ENCODE measurements around the gene BTBD6.

- no peak for TF ChIP-seq POLR2A (IDR thresholded peaks at IDR 0.05)
- TF ChIP-seq CTCF (IDR thresholded peaks at IDR 0.05) = no peak
- no peak for TF ChIP-seq POLR2AphosphoS5 (IDR thresholded peaks at IDR 0.05)
Measured at GRCh38 chr14:105283899-105284298, 35.6 kb downstream of the BTBD6 start.

Data from prostate gland (tissue), 2 donors.